ENCODE data around the gene MRPL40.
"Not testable (repeated sequence)": the region's sequence is repeated elsewhere in the genome, so short reads cannot be mapped to it uniquely, and the experiment has no call there.

MRPL40 gene

GRCh38 chr22:19442166-19442565 is 9.8 kb downstream of the MRPL40 start:
- no peak for DNase-seq

DNA sequence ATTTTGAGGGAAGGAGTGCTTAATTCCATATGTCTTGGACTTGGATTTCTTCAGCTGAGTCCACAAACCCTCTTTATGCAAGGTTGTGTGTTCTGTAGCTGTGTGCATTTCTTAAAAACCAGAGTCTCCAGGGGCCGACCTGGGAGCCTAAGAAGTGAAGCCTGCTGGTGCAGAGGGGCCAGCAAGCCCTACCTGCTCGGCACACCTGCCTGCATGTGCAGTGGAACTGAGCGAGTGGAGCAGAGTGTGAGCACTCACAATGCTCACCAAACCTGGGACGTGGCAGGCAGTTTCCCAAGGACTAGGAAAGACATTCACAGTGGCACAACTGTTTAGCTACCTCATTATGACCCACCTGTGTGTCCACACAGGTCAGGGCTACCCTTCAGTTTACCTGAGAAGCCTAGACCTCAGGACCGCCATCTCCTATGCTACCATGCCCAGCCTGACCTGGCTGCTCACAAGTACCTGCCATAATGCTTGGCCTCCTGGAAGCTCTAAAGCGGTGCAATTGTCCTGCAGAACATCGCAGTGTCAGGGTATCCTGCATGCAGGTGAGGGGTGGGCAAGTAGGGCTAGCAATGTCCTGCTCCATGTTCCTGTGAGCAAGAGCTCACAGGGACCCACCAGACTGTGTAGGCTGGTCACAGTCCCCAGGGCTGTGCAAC is 11.3 kb downstream of the MRPL40 start:
- no peak for DNase-seq

DNA sequence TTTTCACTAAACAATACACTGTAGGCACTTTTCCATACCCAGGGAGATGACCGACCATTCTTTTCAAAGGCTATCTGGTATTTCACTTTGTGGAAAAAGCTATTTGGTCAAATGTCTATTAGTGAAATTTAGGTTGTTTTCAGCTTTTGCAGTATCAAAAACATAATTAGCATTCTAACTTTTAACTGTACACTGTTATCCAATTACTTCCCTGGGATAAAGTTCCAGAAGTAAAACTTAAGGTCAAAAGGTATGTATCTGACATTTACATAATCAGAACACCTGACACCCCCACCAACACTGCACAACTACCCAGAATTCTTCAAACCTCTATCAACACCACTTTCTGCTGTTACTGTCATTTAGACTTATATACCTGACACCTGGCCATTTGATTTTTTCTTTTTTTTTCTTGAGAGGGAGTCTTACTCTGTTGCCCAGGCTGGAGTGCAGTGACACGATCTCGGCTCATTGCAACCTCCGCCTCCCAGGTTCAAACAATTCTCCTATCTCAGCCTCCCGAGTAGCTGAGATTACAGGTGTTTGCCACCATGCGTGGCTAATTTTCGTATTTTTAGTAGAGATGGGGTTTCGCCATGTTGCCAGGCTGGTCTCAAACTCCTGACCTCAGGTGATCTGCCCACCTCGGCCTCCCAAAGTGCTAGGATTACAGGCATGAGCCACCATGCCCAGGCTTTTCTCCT is 13.1 kb downstream of the MRPL40 start:
- not testable (repeated sequence) for DNase-seq

DNA sequence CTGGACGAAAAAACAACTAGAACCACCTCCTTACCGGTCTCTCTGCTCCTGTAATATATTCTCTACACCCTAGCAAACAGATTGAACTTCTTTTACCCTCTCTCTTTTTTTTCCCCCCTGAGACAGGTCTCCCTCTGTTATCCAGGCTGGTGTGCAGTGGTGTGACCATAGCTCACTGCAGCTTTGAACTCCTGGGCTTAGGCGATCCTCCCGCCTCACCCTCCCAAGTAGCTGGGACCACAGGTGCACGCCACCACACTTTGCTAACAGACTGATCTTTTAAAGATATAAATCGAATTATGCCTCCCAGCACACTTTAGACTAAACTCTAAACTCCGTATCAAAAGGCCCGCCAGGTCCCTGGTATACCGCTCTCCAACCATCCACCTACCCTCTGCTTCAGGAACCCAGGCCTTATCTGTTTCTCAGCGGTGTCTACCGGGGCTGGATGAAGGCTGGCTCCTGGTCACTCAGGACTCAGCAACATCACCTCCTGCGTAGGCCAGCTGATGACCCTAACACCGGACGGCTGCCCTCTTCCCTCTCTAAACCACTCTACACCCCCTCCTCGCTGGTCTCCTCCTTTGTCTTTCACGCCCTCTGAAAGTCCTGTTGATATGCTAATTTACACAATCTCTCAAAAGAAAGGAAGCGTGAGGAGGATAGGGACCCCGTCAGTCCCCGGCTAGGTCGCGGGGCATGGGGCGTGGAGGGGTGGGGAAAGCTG is 14.4 kb downstream of the MRPL40 start:
- no peak for DNase-seq

GRCh38 chr22:19447330-19448075 is 15.2 kb downstream of the MRPL40 start, which contains the start of gene C22orf39:
TSS of gene C22orf39 (minus strand) at chr22:19447711. CDS start at chr22:19447688, 23 bp downstream.
- peak; percentile 75 for DNase-seq

GRCh38 chr22:19448076-19448607 is 15.8 kb downstream of the MRPL40 start:
- DNase-seq, result no peak

DNA sequence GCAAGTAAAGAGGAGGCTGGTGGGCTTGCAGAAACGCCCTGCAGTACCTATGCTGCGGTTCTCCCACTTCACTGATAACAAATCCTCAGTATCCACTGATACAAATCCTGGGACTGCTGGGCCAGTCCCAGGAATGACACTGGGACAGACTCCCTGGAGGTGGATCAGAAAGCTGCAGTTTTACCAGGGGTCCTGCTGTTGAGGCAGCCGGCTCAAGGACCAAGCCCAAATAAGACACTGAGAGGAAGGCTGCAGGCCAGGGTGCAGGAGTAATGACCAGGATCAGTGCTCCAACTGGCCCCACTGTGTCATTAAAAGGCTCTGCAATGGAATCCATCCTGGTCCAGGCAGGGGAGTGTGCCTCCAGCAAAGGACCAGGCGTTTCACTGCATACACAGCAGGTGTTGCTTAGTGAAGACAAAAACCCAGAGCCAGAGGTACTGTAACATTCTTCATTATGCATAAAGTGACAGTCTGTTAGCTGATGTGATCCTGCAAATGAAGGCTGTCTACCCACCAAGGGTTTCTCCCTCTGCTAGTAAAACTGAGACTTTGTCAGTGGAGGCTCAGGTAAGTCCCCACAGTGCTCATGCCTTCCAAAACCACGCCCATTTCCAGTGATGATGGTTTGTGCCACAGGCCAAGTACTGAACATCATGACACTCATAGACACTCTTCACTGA is 16.5 kb downstream of the MRPL40 start:
- no peak for DNase-seq

GRCh38 chr22:19449422-19449767 is 17.1 kb downstream of the MRPL40 start:
- DNase-seq, result no peak

DNA sequence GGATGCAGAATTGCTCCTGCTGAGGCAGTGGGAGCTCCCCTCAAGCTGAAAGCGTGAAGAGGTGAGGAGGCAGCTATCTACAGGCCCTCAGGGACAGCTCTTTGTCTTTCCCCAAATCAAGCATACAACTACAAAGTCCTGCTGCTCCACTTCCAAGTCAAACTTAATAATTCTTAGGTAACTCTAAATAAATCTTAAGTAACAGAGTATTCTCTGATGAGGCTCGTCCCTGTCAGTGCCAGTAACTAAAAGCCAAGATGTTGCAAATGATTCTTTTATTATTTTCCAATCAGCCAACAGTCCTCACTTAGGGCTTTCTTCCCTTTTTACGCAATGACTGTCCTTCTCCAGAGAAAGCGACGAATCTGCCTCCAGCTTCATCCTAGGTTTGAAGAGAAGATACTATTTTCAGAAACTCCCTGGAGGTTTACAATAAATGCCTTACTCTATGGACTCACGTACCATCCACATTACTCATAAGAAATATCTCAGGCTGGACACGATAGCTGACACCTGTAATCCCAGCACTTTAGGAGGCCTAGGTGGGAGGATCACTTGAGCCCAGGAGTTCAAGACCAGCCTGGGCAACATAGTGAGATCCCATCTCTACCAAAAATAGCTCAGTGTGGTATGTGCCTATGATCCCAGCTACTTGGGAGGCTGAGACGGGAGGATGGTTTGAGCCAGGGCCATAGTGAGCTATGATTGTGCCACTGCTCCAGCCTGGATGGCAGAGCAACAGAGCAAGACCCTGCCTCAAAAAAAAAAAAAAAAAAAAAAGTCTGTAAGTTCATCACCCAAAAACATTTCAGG is 18.2 kb downstream of the MRPL40 start:
- DNase-seq, result no peak

- no peak for DNase-seq
Measured at GRCh38 chr22:19451570-19451969, 19.2 kb downstream of the MRPL40 start.

- no peak for DNase-seq
Measured at GRCh38 chr22:19453718-19454117, 21.4 kb downstream of the MRPL40 start.

DNA sequence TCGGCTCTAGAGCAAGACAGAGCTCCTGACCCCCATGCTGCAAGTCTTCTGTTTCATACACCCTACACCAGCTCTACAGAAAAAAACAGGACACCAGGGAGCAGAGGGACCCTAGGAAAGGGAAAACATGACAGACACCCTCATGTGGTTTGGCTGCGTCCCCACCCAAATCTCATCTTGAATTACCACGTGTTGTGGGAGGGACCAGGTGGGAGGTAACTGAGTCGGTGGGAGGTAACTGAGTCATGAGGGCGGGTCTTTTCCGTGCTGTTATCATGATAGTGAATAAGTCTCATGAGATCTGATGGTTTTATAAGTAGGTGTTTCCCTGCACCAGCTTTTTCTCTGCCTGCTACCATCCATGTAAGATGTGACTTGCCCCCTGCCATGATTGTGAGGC is 21.8 kb downstream of the MRPL40 start:
- DNase-seq, result no peak

GRCh38 chr22:19455033-19455432 is 22.7 kb downstream of the MRPL40 start:
- DNase-seq, result no peak

DNA sequence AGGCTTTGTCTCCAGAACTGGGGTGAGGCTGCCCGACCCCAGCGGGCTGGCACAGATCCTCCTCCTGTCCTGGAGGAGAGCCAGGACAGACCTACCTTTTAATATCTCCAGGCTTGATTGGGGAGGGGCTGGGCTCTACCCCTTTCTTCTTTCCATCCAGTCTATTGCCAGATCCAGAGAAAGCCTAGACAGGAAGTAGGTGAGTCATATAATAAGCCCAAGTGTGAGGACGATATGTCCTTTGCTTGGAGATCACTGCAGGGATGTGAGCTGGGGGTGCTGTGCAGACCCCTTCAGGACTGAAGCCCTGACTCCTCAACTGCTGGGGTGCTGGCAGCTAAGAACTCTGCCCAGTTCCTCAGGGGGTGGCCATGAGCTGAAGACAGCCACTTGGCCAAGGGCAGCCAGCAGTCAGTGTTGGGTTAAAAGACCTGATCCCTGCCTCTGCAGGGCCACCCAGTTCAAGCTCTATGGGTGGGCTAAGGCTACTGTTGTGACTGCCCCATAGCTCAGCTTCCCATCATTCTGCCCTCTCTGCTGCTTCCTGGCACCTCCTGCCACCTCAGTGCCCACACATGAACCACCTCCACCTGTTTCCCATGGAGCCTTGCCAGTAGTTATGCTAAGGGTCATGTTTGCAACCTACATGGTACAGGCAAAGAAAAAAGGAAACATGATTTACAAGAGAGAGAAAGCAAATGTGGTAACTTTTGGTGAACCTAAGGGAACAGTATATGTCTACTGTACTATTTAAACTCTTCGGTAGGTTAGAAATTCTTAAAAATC is 23.4 kb downstream of the MRPL40 start:
- no peak for DNase-seq

- DNase-seq, result no peak
Measured at GRCh38 chr22:19456541-19456940, 24.2 kb downstream of the MRPL40 start.

GRCh38 chr22:19457828-19458428 is 25.6 kb downstream of the MRPL40 start:
- no peak for DNase-seq

- DNase-seq, result no peak
Measured at GRCh38 chr22:19460036-19460435, 27.7 kb downstream of the MRPL40 start.

DNA sequence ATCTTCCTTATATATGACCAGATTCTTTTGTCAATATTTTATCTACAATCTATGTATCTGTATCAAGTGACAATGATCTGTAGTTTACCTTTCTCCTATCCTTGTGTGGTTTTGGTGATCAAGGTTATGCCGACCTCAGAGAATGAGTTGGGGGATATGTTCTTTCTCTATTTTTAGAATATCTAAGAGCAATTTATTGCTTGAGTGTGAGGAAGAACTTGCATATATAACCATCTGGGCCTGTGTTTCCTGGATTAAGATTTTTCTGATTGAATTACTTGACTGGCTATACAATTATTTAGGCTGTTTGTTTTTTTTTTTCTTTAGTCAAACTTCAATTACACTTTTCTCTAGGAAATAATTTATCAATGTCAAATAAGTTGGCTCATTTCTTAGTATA is 29.2 kb downstream of the MRPL40 start:
- no peak for DNase-seq

DNA sequence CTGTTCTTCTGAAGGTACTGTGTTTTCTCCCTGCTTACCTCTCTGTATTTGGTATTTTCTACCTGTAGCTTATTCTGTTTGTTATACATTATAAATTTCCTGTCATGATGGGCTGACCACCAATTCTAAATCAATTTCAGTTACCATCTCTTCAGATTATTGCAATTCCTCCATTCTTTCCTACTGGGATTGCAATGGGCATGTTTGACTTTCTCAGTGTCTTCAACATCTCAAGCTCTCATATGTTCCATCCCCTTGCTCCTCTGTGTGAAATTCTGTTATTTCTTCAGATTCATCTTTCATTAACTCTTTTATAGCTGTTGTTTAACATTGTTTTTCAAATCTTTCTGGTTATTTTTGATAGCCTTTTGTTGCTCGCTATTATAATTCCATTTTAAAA is 30.7 kb downstream of the MRPL40 start:
- no peak for DNase-seq
